HG03139 (cell line): ENCODE data around the gene CADPS2.
"Not testable (repeated sequence)": the region's sequence is repeated elsewhere in the genome, so short reads cannot be mapped to it uniquely, and the experiment has no call there.

Experiments
- ATAC-seq: cut with Tn5 transposase; IDR thresholded peaks from one replicate; pipeline ENCODE4 v1.9.1; 2021; ENCODE audit not compliant: unreplicated experiment

Gene CADPS2

GRCh38 chr7:122850528-122850927, 35.7 kb downstream of the CADPS2 start:
- no peak for ATAC-seq

- ATAC-seq: no peak
Observed at GRCh38 chr7:122849957-122850328, 36.3 kb downstream of the CADPS2 start.

- no peak for ATAC-seq
Observed at GRCh38 chr7:122849322-122849956, 36.8 kb downstream of the CADPS2 start.

DNA sequence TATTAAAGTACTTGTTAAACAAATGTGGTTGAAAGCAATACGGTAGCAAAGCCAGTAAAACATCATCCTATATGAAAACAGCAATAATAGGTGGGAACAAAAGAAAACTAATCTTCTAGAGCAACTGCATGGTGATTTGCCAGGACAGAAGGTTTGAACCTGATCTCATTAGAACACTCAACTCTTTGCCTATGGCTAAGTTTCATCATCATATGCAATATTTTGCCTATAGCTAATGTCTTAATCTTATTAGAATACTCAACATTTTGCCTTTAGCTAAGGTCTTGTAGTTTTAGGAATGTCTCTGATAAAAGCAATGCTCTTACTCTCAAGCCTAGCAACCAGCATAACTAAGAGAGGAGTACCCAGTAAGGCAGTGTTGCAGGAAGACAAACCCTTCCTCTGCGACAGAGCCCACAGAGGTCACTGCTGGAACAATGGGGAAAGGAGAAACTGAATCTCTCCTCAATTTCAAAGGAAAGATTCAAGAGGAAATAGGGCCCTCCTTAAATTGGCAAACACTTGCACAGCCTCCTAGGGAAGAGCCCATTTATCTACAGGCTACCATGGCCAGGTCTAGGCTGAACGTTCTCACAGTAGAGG, 38.3 kb downstream of the CADPS2 start:
- no peak for ATAC-seq

GRCh38 chr7:122846591-122846990, 39.7 kb downstream of the CADPS2 start:
- ATAC-seq: no peak

GRCh38 chr7:122845286-122845685, 41.0 kb downstream of the CADPS2 start:
- ATAC-seq: no peak

GRCh38 chr7:122844191-122844988, 41.9 kb downstream of the CADPS2 start:
- no peak for ATAC-seq

DNA sequence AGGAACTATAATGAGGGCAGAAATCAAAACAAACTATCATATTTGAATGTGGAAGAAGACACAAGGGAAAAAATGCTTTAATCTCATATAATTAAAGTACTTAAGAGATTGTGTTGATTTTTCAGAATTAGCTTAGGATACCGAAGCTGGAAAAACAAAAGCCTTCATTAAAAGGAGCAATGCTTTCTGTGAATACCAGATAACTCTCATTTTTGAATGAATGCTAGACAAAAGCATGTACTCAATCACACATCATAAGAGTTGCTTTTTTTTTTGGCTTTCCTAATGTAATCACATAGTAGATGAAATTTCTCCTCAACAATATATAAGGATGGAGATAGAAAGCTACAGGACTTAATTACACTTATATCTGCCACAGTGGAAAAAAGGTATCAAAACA, 43.3 kb downstream of the CADPS2 start:
- no peak for ATAC-seq

GRCh38 chr7:122836286-122836685, 50.0 kb downstream of the CADPS2 start:
- ATAC-seq: not testable (repeated sequence)

DNA sequence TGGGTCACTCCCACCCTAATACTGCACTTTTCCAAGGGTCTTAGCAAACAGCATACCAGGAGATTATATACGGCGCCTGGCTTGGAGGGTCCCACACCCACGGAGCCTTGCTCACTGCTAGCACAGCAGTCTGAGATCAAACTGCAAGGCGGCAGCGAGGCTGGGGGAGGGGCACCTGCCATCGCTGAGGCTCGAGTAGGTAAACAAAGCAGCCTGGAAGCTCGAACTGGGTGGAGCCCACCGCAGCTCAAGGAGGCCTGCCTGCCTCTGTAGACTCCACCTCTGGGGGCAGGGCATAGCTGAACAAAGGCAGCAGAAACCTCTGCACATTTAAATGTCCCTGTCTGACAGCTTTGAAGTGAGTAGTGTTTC, 51.7 kb downstream of the CADPS2 start:
- not testable (repeated sequence) for ATAC-seq

GRCh38 chr7:122833888-122834570, 52.2 kb downstream of the CADPS2 start:
- ATAC-seq: no peak

GRCh38 chr7:122831436-122831835, 54.8 kb downstream of the CADPS2 start:
- ATAC-seq: no peak

DNA sequence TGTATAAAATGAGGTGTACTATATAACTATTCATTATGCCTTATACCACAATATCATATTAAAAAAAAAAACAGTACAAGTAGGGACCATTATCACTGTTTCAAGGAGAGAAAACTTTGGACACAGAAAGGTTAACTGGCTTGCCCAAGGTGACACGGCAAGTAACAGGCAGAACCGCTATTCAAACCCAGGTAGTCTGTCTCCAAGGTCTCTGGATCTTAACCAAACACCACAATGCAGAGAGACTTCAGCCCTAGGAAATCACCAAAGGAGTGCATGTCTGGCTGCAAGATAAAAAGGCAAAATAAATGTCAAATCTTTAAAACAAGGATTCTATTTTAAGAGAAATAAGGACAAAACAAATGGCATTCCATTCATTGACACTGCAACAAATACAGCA, 56.3 kb downstream of the CADPS2 start:
- ATAC-seq: no peak

DNA sequence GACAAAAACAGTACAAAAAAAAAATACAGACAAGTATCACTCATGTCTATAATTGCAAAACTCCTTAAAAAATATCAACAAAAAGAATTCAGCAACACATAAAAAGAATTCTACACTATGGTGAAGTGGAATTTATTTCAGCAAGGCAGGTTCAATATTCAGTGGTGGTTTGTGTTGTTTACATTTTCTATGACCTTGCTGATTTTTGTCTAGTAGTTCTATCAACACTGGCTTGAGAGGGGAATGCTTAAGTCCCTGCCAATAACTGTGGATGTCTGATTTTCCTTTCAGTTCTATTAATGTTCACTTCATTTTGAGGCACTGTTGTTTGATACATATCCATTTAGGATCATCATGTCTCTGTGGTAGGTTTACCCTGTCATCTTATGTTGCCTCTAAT, 58.5 kb downstream of the CADPS2 start:
- ATAC-seq: no peak

DNA sequence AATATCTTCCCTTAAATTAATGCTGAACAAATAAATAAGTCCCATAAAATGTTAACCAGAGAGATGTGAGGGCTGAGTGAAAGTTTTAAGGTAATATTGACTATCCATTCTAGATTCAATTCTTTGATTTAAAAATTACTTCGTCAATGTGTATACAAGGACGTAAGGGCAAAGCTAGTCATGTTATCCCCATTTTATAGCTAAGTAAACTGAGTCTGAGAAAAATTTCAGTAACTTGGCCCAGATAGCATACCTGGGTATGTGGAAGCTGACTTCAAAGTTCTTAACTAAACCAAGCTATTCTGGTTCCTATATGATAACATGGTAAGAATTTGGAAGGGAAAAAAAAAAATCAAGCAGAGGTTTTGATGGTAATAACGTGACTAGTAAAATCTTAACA, 72.4 kb downstream of the CADPS2 start:
- ATAC-seq: no peak

DNA sequence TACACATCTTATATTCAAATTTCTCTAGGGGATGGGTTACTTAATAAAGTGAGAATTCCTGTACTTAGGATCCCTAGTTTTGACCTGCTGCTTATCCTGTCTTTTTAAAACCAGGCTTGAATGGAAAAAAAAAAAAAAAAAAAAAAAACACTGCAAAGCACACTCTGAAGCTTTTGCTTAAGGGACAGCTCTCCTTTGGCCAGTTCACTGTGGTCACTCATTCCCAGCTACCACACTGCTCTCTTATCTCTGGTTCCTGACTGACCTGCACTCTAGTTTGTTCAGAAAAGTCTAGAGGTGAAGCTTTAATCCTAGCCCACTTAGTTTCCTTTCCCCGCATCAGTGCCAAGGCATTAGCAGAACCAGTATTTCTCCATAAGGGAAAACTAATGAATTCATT, 82.4 kb downstream of the CADPS2 start:
- ATAC-seq: no peak

DNA sequence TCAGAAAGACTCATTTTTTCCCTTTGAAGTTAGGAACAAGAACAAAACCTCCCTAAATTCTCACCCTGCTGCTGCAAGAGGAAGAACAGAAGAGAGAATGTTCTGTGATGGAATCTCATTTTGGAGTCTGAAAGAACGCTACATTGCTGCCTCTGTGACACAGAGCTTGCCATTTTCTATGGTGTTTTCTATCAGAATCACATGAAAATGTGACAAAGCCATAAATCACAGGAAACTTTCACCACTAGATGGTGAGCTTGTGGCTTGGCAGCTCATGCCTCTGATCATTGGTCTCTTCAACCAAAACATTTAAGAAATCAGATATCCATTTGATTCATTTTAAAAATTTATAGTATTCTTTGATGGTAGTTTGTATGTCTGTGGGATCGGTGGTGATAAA, 82.9 kb downstream of the CADPS2 start:
- ATAC-seq: no peak

GRCh38 chr7:122802301-122802751, 83.9 kb downstream of the CADPS2 start:
- no peak for ATAC-seq

- ATAC-seq: no peak
Observed at GRCh38 chr7:122791959-122792545, 94.2 kb downstream of the CADPS2 start.

GRCh38 chr7:122790591-122790990, 95.7 kb downstream of the CADPS2 start:
- no peak for ATAC-seq

DNA sequence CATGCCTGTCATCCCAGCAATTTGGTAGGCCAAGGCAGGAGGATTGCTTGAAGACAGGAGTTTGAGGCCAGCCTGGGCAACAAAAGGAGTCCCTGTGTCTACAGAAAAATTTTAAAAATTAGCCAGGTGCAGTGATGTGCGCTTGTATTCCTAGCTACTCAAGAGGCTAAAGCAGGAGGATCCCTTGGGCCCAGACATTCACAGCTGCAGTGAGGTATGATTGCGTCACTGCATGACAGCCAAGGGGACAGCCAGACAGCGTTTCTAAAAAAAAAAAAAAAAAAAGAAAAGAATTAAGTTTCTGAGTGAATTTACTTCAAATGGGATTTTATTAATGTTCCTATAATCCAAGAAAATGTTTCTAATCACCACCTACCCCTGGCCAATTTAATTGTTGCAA, 96.1 kb downstream of the CADPS2 start:
- no peak for ATAC-seq
